ENCODE results near the gene HPCAL1.

Gene HPCAL1

GRCh38 chr2:10399358-10399757 is 96.7 kb downstream of the HPCAL1 start:
- no peak for DNase-seq (ENCODE audit: low read depth, low spot score)
- ChIA-PET CTCF (interaction anchor here (0.7 to 1.0 kb wide), 3 partner anchors 9 to 10 kb away, joined by 3 to 7 read pairs (median 3); no protein-coding TSS in a partner anchor), POLR2A (interaction anchor here (0.6 kb wide), 1 partner anchor 49 kb away, joined by 3 read pairs; no protein-coding TSS in a partner anchor)
- TF ChIP-seq, protein P1, sequence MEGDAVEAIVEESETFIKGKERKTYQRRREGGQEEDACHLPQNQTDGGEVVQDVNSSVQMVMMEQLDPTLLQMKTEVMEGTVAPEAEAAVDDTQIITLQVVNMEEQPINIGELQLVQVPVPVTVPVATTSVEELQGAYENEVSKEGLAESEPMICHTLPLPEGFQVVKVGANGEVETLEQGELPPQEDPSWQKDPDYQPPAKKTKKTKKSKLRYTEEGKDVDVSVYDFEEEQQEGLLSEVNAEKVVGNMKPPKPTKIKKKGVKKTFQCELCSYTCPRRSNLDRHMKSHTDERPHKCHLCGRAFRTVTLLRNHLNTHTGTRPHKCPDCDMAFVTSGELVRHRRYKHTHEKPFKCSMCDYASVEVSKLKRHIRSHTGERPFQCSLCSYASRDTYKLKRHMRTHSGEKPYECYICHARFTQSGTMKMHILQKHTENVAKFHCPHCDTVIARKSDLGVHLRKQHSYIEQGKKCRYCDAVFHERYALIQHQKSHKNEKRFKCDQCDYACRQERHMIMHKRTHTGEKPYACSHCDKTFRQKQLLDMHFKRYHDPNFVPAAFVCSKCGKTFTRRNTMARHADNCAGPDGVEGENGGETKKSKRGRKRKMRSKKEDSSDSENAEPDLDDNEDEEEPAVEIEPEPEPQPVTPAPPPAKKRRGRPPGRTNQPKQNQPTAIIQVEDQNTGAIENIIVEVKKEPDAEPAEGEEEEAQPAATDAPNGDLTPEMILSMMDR (IDR thresholded peaks at IDR 0.05; ENCODE audit: insufficient read depth, low read length, missing control alignments), result no peak
- no peak overlapping the region for H3K4me3 ChIP-seq (ENCODE audit: low read depth, low read length)

- DNase-seq (ENCODE audit: low read depth, low spot score), result no peak
- TF ChIP-seq, protein P1 (IDR thresholded peaks at IDR 0.05; ENCODE audit: insufficient read depth, low read length, missing control alignments), result no peak
- CTCF ChIA-PET, result interaction anchor here (1.0 kb wide), 1 partner anchor 9 kb away, joined by 7 read pairs; no protein-coding TSS in a partner anchor
- no peak overlapping the region for H3K4me3 ChIP-seq (ENCODE audit: low read depth, low read length)
- POLR2A ChIA-PET, result interaction anchor here (0.6 kb wide), 1 partner anchor 48 kb away, joined by 3 read pairs; no protein-coding TSS in a partner anchor
Observed at GRCh38 chr2:10400002-10400401, 97.3 kb downstream of the HPCAL1 start.

DNA sequence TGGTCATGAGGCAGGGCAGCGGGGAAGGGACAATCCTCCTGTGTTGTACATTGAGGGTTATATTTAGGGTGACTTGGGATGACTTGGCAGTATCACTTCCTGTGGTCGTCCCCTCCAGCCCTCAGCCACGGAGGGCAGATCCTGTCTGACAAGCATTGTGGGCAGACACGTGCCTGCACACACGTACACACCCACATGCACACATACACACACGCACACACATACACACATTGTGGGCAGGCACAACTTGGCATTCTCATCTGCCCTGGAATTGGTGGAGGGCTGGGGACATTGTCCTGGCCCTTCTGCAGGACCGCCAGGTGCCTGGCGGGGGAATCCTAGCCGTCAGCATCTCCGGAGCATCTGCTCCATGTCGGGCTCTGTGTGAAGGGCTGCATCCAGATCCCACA is 97.9 kb downstream of the HPCAL1 start:
- ChIA-PET POLR2A (no interaction called here), CTCF (no interaction called here)
- no peak for DNase-seq (ENCODE audit: low read depth, low spot score)
- H3K4me3 ChIP-seq (ENCODE audit: low read depth, low read length), result no peak overlapping the region
- TF ChIP-seq, protein P1 (IDR thresholded peaks at IDR 0.05; ENCODE audit: insufficient read depth, low read length, missing control alignments), result no peak

- no peak for DNase-seq (ENCODE audit: low read depth, low spot score)
- CTCF ChIA-PET, result interaction anchor here (1.6 to 2.3 kb wide), 2 partner anchors 10 to 97 kb away, joined by 4 to 9 read pairs; no protein-coding TSS in a partner anchor
- no peak overlapping the region for H3K4me3 ChIP-seq (ENCODE audit: low read depth, low read length)
- POLR2A ChIA-PET, result no interaction called here
- TF ChIP-seq, protein P1 (IDR thresholded peaks at IDR 0.05; ENCODE audit: insufficient read depth, low read length, missing control alignments), result no peak
Observed at GRCh38 chr2:10400978-10401951, 98.6 kb downstream of the HPCAL1 start.

- TF ChIP-seq, protein P1 (IDR thresholded peaks at IDR 0.05; ENCODE audit: insufficient read depth, low read length, missing control alignments), result no peak
- POLR2A ChIA-PET, result no interaction called here
- no peak for DNase-seq (ENCODE audit: low read depth, low spot score)
- CTCF ChIA-PET, result interaction anchor here (1.1 to 2.3 kb wide), 4 partner anchors 9 to 277 kb away, joined by 3 to 9 read pairs (median 4); no protein-coding TSS in a partner anchor
- no peak overlapping the region for H3K4me3 ChIP-seq (ENCODE audit: low read depth, low read length)
Observed at GRCh38 chr2:10402062-10402585, 99.4 kb downstream of the HPCAL1 start.

Data from AG04449 (cell line).